Sigmoid colon (tissue), 7 donors: ENCODE measurements around the gene FN3KRP. TPM values are rescaled to one million over a fixed set of nuclear protein-coding genes. Genes with fewer than 3 reads are reported as not detected.

Source experiments
- DNase-seq: peaks from one replicate; pipeline ENCODE4 v3.0.0-alpha.2; 2019
- H3K27ac ChIP-seq, 4 donors: fragments of 200-600 bp; sonication (generic); one replicate each; pipeline ENCODE4 v1.5.1; 2016 to 2019; ENCODE audit warnings: mild to moderate bottlenecking in 1 of 4
- H3K27me3 ChIP-seq, 3 donors: fragments of 200-600 bp; sonication (generic); one replicate each; pipeline ENCODE4 v1.5.1; 2019; ENCODE audit warnings: mild to moderate bottlenecking in 1 of 3
- H3K36me3 ChIP-seq, 4 donors: fragments of 200-600 bp; sonication (generic); one replicate each; pipeline ENCODE4 v1.5.1; 2016 to 2019
- H3K4me1 ChIP-seq, 4 donors: fragments of 200-600 bp; sonication (generic); one replicate each; pipeline ENCODE4 v1.5.1; 2017 to 2019
- H3K4me3 ChIP-seq, 4 donors: fragments of 200-600 bp; sonication (generic); one replicate each; pipeline ENCODE4 v1.5.1; 2017 to 2019; ENCODE audit warnings: mild to moderate bottlenecking in 2 of 4, moderate library complexity in 1 of 4
- H3K9me3 ChIP-seq, 4 donors: fragments of 200-600 bp in 3 of 4; sonication (generic) in 3 of 4; one replicate each; pipeline versions ENCODE4 v1.5.1 to v1.6.1; 2013 to 2019
- CTCF ChIP-seq, 4 experiments: fragments of 450-650 bp in 3 of 4; fragments of 200-600 bp in 1 of 4; IDR thresholded peaks; one replicate each; pipeline ENCODE4 v1.5.1; 2016 to 2019; ENCODE audit warnings: antibody characterized with exemption in 4 of 4, mild to moderate bottlenecking in 3 of 4, moderate library complexity in 2 of 4
- EP300 ChIP-seq, 4 donors: sonication (generic); formaldehyde crosslinking; IDR thresholded peaks; one replicate each; pipeline ENCODE4 v1.6.1; 2017; ENCODE audit warnings: antibody characterized with exemption in 4 of 4
- POLR2A ChIP-seq, 2 donors: fragments of 450-650 bp; IDR thresholded peaks; one replicate each; pipeline ENCODE4 v1.6.1; 2016; ENCODE audit warnings: antibody characterized with exemption in 2 of 2, mild to moderate bottlenecking in 2 of 2, moderate library complexity in 2 of 2
- POLR2AphosphoS5 ChIP-seq, 4 donors: sonication (generic); formaldehyde crosslinking; IDR thresholded peaks; one replicate each; pipeline ENCODE4 v1.6.1; 2017; ENCODE audit warnings: antibody characterized with exemption in 4 of 4
- WGBS, 2 donors: extraction: QIAGEN DNeasy Blood & Tissue Kit; methylation state at CpG; one replicate each; pipeline ENCODE4 v1.1.7; 2013; 5-methylcytosine and 5-hydroxymethylcytosine counted together
- intact Hi-C: fragments of 100-400 bp; cut with DNase I; formaldehyde crosslinking; loops from one replicate; pipeline ENCODE4 v1.15.1; 2023
- polyA plus RNA-seq, 3 donors: library from polyadenylated mRNA; stranded (reverse); fragments of 200-250 nt; gene quantifications; one replicate each; pipeline ENCODE4 v1.2.3, GENCODE V29; 2013
- total RNA-seq, 4 donors: library from RNA; depleted of rRNA; stranded (reverse); fragments of >200 nt; gene quantifications; one replicate each; pipeline ENCODE4 v1.1.0, GENCODE V29; 2016
- donor health status: healthy with polysubstance abuse.
- donor health status: Bipolar disorder and iron deficiency.
- donor health status: healthy.

FN3KRP gene
- total and polyA plus RNA-seq, 7 donors, result 8.1 to 36.1 (median 18.0) TPM

- Histone ChIP-seq H3K4me1 (peaks cover 0 to 1% (median 1%) of the 10 kb centered on the region in 4 donors), H3K27ac (no peak overlapping the region), H3K9me3 (peaks cover 0 to 2% (median 0%) of the 10 kb centered on the region in 4 donors), H3K4me3 (no peak overlapping the region), H3K27me3 (no peaks in the 10 kb centered on the region), H3K36me3 (peaks cover 0 to 6% (median 0%) of the 10 kb centered on the region in 4 donors)
- DNase-seq, result no peak
- WGBS, 2 donors, result 87 to 91% methylated on average over 14 of the region's 17 CpGs
- TF ChIP-seq CTCF (IDR thresholded peaks at IDR 0.05) (no peak), POLR2A (IDR thresholded peaks at IDR 0.05) (no peak), POLR2AphosphoS5 (IDR thresholded peaks at IDR 0.05) (no peak), EP300 (IDR thresholded peaks at IDR 0.05) (no peak)
- intact Hi-C loops, result no loop called here
Observed at GRCh38 chr17:82691714-82692113, 24.8 kb upstream of the FN3KRP start.

DNA sequence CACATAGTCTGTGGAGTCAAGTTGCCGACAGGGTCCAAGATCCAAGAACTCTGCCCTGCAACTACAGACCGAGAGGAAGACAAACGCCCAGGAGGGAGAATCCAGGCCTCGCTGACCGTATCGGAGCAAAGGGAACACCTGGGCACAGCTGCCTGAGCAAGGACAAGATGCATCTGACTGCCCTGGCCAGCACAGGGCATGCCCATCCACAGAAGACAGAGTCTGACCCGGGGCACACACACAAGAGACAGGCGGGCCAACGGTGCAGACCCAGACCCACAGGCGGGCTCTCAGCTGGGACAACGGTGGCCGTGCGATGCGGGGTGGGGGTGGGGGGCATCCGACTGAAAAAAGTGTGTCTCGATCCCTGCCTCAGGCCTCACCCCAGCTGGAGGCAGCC, 24.2 kb upstream of the FN3KRP start:
- Histone ChIP-seq H3K4me3 (no peak overlapping the region), H3K4me1 (peaks cover 0 to 7% (median 7%) of the 10 kb centered on the region in 4 donors), H3K27ac (no peak overlapping the region), H3K36me3 (peaks cover 0 to 6% (median 0%) of the 10 kb centered on the region in 4 donors), H3K9me3 (peaks cover 0 to 2% (median 0%) of the 10 kb centered on the region in 4 donors), H3K27me3 (no peaks in the 10 kb centered on the region)
- 84 to 85% methylated on average over 16 of the region's 16 CpGs for WGBS, 2 donors
- no peak for DNase-seq
- TF ChIP-seq EP300 (IDR thresholded peaks at IDR 0.05) (no peak), POLR2AphosphoS5 (IDR thresholded peaks at IDR 0.05) (no peak), CTCF (IDR thresholded peaks at IDR 0.05) (no peak), POLR2A (IDR thresholded peaks at IDR 0.05) (no peak)
- intact Hi-C loops, result no loop called here

DNA sequence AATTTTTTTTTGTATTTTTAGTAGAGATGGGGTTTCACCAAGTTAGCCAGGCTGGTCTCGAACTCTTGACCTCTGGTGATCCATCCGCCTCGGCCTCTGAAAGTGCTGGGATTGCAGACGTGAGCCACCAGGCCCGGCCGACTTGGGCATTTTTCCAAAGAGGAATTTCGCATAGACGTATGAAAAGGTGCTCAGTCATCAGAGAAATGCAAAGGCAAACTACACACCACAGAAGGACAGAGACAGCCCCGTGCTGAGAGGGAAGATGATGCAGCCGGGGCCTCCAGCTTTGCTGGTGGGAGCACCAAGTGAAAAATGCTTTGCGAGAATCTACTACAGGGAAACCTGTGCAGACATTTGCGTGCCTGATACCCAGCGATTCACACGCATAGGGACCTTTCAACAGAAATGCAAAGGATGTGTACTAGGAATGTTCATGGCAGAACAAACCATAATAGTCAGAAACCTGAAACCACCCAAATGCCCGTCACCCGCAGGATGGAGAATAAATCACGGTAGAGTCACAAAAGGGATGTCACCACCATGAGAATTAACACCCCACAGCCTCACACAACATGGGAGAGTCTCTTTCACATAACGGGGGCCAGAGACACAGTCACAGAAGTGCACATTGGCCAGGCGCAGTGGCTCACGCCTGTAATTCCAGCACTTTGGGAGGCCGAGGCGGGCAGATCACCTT, 23.2 kb upstream of the FN3KRP start:
- H3K36me3 ChIP-seq, result peaks cover 0 to 6% (median 0%) of the 10 kb centered on the region in 4 donors
- no peak for TF ChIP-seq EP300 (IDR thresholded peaks at IDR 0.05)
- TF ChIP-seq POLR2AphosphoS5 (IDR thresholded peaks at IDR 0.05), result no peak
- no peak for DNase-seq
- peaks cover 0 to 2% (median 0%) of the 10 kb centered on the region in 4 donors for H3K9me3 ChIP-seq
- no peaks in the 10 kb centered on the region for H3K27me3 ChIP-seq
- peaks cover 0 to 14% (median 13%) of the 10 kb centered on the region in 4 donors for H3K4me1 ChIP-seq
- no peak overlapping the region for H3K4me3 ChIP-seq
- intact Hi-C loops, result no loop called here
- H3K27ac ChIP-seq, result no peak overlapping the region
- 94 to 96% methylated on average over 22 of the region's 22 CpGs for WGBS, 2 donors

DNA sequence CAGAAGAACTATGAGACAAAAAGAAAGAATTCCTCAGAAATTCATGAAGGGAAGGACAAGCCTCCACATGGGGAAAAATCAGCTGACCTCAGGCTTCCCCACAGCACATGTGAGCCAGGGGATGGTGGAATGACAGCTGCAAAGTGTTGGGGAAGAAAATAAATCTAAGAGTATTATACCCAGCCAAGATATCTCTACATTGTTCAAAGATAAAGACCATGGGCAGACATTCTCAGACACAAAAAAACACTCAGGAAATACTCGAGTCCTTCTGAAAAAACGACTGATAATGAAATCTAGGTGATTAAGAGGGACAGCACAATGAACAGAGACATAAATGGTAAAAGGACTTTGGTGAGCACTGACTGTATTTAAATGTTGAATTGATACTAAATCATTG, 21.9 kb upstream of the FN3KRP start:
- H3K27ac ChIP-seq, result no peak overlapping the region
- intact Hi-C loops, result no loop called here

More for the DNA sequence above, 21.9 kb upstream of the FN3KRP start:
- no peak for DNase-seq
- TF ChIP-seq CTCF (IDR thresholded peaks at IDR 0.05) (no peak), POLR2AphosphoS5 (IDR thresholded peaks at IDR 0.05) (no peak), EP300 (IDR thresholded peaks at IDR 0.05) (no peak), POLR2A (IDR thresholded peaks at IDR 0.05) (no peak)
- Histone ChIP-seq H3K4me1 (peaks cover 0 to 22% (median 17%) of the 10 kb centered on the region in 4 donors), H3K36me3 (peaks cover 0 to 6% (median 0%) of the 10 kb centered on the region in 4 donors), H3K4me3 (no peak overlapping the region), H3K27me3 (no peaks in the 10 kb centered on the region), H3K9me3 (peaks cover 0 to 2% (median 0%) of the 10 kb centered on the region in 4 donors)
- 74 to 80% methylated on average over 2 of the region's 2 CpGs for WGBS, 2 donors
